Bronchial epithelial cell (primary cell): Measurements from ENCODE around the gene PRSS57. TPM values are rescaled to one million over a fixed set of nuclear protein-coding genes. Genes with fewer than 3 reads are reported as not detected.

ENCODE experiments used
- DNase-seq: peaks from one replicate; pipeline ENCODE4 v3.0.0-alpha.2; 2010; ENCODE audit warnings: low read depth
- FAIRE-seq: peaks from 2 replicates; lab custom pipeline; 2011; peaks lifted over from hg19 to GRCh38; lab: Jason Lieb, UNC
- H3K27me3 ChIP-seq: 2 replicates; pipeline ENCODE4 v1.5.1; 2011; ENCODE audit warnings: low read length; ENCODE audit not compliant: control insufficient read depth, insufficient read depth
- H3K36me3 ChIP-seq: 2 replicates; pipeline ENCODE4 v1.5.1; 2011; ENCODE audit warnings: low read length; ENCODE audit not compliant: control insufficient read depth, insufficient read depth
- H3K4me3 ChIP-seq: 2 replicates; pipeline ENCODE4 v1.5.1; 2011; ENCODE audit warnings: mild to moderate bottlenecking, low read depth, low read length, control low read depth
- total RNA-seq: library from RNA; depleted of rRNA; stranded (reverse); fragments of >200 nt; gene quantifications from 2 replicates; pipeline ENCODE4 v1.2.1, GENCODE V29; 2014
- TF ChIP-seq, protein P1 (sequence below): IDR thresholded peaks from 2 replicates; pipeline ENCODE4 v1.5.1; 2011; ENCODE audit warnings: mild to moderate bottlenecking, moderate library complexity, low read length, control low read depth, inconsistent platforms; ENCODE audit not compliant: insufficient read depth, severe bottlenecking

Gene PRSS57
- total RNA-seq, 1 donor from 2014 or later: not detected

DNA sequence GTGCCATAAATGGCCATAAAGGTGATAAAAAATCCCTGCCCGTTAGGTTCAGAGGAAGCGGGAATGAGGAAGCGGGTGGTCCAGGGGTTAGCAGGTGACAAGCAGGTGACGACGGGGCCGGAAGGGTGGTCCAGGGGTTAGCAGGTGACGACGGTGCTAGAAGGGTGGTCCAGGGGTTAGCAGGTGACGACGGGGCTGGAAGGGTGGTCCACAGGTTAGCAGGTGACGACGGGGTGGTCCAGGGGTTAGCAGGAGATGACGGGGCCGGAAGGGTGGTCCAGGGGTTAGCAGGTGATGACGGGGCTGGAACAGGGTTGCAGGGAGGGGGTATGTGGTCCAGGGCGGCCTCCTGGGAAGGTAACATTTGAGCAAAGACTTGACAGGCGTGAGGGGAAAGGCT is 6.3 kb downstream of the PRSS57 start:
- TF ChIP-seq, protein P1, sequence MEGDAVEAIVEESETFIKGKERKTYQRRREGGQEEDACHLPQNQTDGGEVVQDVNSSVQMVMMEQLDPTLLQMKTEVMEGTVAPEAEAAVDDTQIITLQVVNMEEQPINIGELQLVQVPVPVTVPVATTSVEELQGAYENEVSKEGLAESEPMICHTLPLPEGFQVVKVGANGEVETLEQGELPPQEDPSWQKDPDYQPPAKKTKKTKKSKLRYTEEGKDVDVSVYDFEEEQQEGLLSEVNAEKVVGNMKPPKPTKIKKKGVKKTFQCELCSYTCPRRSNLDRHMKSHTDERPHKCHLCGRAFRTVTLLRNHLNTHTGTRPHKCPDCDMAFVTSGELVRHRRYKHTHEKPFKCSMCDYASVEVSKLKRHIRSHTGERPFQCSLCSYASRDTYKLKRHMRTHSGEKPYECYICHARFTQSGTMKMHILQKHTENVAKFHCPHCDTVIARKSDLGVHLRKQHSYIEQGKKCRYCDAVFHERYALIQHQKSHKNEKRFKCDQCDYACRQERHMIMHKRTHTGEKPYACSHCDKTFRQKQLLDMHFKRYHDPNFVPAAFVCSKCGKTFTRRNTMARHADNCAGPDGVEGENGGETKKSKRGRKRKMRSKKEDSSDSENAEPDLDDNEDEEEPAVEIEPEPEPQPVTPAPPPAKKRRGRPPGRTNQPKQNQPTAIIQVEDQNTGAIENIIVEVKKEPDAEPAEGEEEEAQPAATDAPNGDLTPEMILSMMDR: no peak
- no peaks in the 10 kb centered on the region for H3K27me3 ChIP-seq
- H3K36me3 ChIP-seq: no peaks in the 10 kb centered on the region
- H3K4me3 ChIP-seq: no peak overlapping the region
- FAIRE-seq: no peak
- DNase-seq: no peak

DNA sequence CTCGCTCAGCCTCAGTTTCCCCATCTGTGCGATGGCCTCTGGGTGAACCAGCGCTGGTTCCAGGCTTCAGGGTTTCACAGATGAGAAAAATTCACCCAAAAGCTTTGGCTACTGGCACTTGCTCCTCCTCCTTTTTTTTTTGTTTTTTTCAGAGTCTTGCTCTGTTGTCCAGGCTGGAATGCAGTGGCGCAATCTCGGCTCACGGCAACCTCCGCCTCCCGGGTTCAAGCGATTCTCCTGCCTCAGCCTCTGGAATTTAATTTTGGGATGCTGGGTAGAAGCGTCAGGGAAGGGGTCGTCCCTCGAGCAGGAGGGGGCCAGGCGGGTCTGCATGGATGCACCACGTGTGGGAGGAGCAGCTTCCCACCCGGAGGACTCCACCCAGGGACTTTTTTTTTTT is 7.0 kb downstream of the PRSS57 start:
- TF ChIP-seq, protein P1: no peak
- Histone ChIP-seq H3K27me3 (no peaks in the 10 kb centered on the region), H3K36me3 (no peaks in the 10 kb centered on the region), H3K4me3 (no peak overlapping the region)
- no peak for FAIRE-seq
- no peak for DNase-seq

DNA sequence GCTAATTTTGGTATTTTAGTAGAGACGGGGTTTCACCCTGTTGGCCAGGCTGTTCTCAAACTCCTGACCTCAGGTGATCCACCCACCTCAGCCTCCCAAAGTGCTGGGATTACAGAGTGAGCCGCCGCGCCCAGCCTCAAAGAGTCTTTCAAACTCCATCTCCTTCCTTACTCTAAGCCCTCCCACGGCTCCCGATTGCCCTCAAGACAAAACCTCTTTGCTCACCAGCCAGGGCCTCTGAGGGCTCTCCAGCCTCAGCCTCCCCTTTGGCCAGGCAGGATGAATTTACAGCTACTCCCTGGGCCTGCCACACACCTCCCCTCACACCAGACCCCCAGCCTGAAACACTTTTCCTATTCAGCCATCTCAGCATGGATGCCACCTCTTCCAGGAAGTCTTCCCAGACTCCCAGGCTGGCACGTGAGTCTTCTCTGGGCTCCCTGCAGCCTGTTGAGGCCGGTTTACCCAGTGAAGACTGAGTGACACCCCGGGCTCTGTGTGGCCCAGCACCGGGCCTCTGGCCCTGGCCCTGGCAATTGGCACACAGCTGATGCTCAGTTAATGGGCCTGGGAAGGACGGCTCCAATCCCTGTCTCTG is 7.6 kb downstream of the PRSS57 start:
- TF ChIP-seq, protein P1: no peak
- no peaks in the 10 kb centered on the region for H3K36me3 ChIP-seq
- DNase-seq (no peak), FAIRE-seq (no peak)
- H3K4me3 ChIP-seq: no peak overlapping the region
- H3K27me3 ChIP-seq: no peaks in the 10 kb centered on the region

DNA sequence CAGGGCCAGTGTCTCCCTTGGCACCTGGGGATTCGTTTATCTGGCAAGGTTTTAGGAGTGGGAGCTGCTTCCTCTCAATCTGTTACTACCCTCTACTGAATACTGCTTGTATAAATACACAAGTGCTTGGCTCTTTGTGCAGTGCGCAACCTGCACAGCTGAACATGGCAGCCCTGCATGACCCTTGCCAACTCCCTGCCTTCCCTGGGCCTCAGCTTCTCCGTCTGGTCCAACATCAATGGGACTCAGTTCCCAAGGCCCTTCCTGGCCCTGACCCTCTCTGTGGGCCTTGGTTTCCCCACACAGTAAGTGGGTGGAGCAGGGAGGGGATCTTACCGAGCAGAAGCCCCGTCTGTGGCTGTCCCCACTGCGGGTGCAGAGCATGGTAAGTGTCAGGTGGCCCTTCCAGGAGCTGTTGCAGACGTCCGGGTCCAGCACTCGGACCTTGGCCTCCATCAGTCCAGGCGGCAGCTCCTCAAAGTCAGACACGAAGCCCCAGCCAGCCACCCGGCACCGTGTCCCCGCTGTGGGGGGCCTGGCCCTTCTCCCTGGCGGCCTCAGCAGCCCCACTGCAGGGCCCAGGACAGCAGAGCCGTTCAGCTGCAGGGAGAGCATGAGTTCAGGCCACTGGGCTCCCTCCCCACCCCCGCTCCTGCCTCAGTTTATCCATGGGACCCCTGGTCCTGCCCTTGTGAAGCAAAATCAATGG is 8.5 kb downstream of the PRSS57 start:
- TF ChIP-seq, protein P1: no peak
- Histone ChIP-seq H3K4me3 (no peak overlapping the region), H3K36me3 (peaks cover 2% of the 10 kb centered on the region), H3K27me3 (no peaks in the 10 kb centered on the region)
- no peak for DNase-seq
- FAIRE-seq: no peak

DNA sequence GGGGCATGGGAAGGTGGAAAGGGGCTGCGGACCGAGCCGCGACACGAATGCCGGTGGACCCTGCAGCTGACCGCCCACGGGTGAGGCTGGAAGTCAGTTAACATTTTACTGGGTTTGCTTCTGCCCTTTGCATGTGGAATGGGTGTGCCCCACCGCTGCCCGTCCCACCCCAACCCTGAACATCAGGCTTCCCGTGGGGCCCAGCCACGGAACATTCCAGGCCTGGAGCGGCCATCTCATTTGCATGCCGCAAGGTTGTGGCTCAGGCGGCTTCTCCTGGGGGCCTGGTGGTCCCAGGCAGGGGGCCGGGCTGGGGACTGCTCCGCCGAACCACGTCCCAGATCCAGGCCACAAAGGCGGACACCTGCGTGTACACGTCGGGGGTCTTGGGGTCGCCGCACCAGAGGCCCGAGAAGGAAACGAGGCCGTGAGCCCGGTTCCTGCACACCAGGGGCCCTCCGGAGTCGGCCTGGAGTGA is 9.8 kb downstream of the PRSS57 start:
- TF ChIP-seq, protein P1: no peak
- no peak overlapping the region for H3K4me3 ChIP-seq
- H3K27me3 ChIP-seq: no peaks in the 10 kb centered on the region
- H3K36me3 ChIP-seq: peaks cover 9% of the 10 kb centered on the region
- FAIRE-seq (no peak), DNase-seq (no peak)
